GM06990 (cell line): Measurements from ENCODE around the gene ZNHIT1.

ENCODE experiments used
- DNase-seq: peaks from one replicate; pipeline ENCODE4 v3.0.0-alpha.2; 2011; ENCODE audit not compliant: insufficient read length; ENCODE audit errors: extremely low read depth
- H3K27me3 ChIP-seq: replicated peaks from 2 replicates; pipeline ENCODE4 v1.6.0; 2011; ENCODE audit warnings: low read length; ENCODE audit not compliant: control insufficient read depth, insufficient read depth
- H3K36me3 ChIP-seq: 2 replicates; pipeline ENCODE4 v1.5.1; 2011; ENCODE audit warnings: low read length; ENCODE audit not compliant: control insufficient read depth, insufficient read depth
- H3K4me3 ChIP-seq: replicated peaks from 2 replicates; pipeline ENCODE4 v1.5.1; 2011; ENCODE audit warnings: low read depth, mild to moderate bottlenecking, control low read depth, low read length
- TF ChIP-seq, protein P1 (sequence below): IDR thresholded peaks from 2 replicates; pipeline ENCODE4 v1.5.1; 2011; ENCODE audit warnings: low read length, control low read depth, mild to moderate bottlenecking, inconsistent platforms; ENCODE audit not compliant: insufficient read depth, poor library complexity, severe bottlenecking

Gene ZNHIT1

GRCh38 chr7:101174322-101174854 is 43.6 kb upstream of the ZNHIT1 start:
- Histone ChIP-seq H3K4me3 (no peak overlapping the region), H3K36me3 (no peaks in the 10 kb centered on the region), H3K27me3 (peaks cover 3% of the 10 kb centered on the region)
- no peak for DNase-seq
- TF ChIP-seq, protein P1, sequence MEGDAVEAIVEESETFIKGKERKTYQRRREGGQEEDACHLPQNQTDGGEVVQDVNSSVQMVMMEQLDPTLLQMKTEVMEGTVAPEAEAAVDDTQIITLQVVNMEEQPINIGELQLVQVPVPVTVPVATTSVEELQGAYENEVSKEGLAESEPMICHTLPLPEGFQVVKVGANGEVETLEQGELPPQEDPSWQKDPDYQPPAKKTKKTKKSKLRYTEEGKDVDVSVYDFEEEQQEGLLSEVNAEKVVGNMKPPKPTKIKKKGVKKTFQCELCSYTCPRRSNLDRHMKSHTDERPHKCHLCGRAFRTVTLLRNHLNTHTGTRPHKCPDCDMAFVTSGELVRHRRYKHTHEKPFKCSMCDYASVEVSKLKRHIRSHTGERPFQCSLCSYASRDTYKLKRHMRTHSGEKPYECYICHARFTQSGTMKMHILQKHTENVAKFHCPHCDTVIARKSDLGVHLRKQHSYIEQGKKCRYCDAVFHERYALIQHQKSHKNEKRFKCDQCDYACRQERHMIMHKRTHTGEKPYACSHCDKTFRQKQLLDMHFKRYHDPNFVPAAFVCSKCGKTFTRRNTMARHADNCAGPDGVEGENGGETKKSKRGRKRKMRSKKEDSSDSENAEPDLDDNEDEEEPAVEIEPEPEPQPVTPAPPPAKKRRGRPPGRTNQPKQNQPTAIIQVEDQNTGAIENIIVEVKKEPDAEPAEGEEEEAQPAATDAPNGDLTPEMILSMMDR: no peak

GRCh38 chr7:101175664-101176063 is 42.3 kb upstream of the ZNHIT1 start:
- TF ChIP-seq, protein P1: no peak
- no peaks in the 10 kb centered on the region for H3K36me3 ChIP-seq
- H3K4me3 ChIP-seq: no peak overlapping the region
- H3K27me3 ChIP-seq: peaks cover 3% of the 10 kb centered on the region; the same call in 1 of the 2 replicates
- DNase-seq: no peak

GRCh38 chr7:101177644-101178043 is 40.3 kb upstream of the ZNHIT1 start:
- TF ChIP-seq, protein P1: no peak
- H3K4me3 ChIP-seq: no peak overlapping the region
- no peaks in the 10 kb centered on the region for H3K36me3 ChIP-seq
- peaks cover 1% of the 10 kb centered on the region; the same call in 1 of the 2 replicates for H3K27me3 ChIP-seq
- DNase-seq: no peak

DNA sequence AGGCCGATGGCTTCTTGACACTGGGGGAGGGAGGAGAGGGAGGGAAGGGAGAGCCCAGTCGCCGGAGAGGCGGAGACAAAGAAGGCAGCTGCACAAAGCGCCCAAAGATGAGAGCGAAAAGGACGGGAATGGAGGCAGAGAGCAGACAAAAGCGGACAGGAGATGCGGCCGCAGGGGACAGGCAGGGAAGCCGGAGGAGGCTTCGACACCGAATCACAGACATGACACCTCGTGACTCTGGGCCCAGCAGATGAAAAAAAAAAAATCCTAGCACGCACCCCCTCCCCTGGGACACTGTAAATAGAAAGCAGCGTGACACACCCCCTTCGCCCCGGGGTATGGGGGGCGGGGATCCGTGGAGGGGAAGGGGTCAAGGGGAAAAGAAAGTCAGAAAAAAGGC is 38.8 kb upstream of the ZNHIT1 start:
- Histone ChIP-seq H3K4me3 (no peak overlapping the region), H3K36me3 (no peaks in the 10 kb centered on the region), H3K27me3 (peaks cover 1% of the 10 kb centered on the region; the same call in 1 of the 2 replicates)
- no peak for DNase-seq
- TF ChIP-seq, protein P1: no peak

- H3K4me3 ChIP-seq: no peak overlapping the region
- peaks cover 1% of the 10 kb centered on the region; the same call in 1 of the 2 replicates for H3K27me3 ChIP-seq
- DNase-seq: no peak
- no peaks in the 10 kb centered on the region for H3K36me3 ChIP-seq
- TF ChIP-seq, protein P1: no peak
These were observed 38.3 kb upstream of the ZNHIT1 start for GRCh38 chr7:101179713-101180112.

- Histone ChIP-seq H3K36me3 (no peaks in the 10 kb centered on the region), H3K4me3 (no peak within 1 kb of the TSS), H3K27me3 (peaks cover 1% of the 10 kb centered on the region; the same call in 1 of the 2 replicates)
- TF ChIP-seq, protein P1: no peak
- DNase-seq: no peak
These were observed 37.7 kb upstream of the ZNHIT1 start, which contains the start of gene NAT16 for GRCh38 chr7:101180130-101180755. Gene NAT16 (minus strand): TSS chr7:101180293. CDS start chr7:101174807, 5,486 bp downstream.
